GM12872 (cell line): ENCODE results near the gene REPS2.

Experiments used
- TF ChIP-seq, protein P1 (sequence below): IDR thresholded peaks from 3 replicates; pipeline ENCODE4 v1.5.1; 2011; ENCODE audit warnings: low read depth, mild to moderate bottlenecking, low read length, moderate library complexity; ENCODE audit not compliant: insufficient read depth

The REPS2 gene

DNA sequence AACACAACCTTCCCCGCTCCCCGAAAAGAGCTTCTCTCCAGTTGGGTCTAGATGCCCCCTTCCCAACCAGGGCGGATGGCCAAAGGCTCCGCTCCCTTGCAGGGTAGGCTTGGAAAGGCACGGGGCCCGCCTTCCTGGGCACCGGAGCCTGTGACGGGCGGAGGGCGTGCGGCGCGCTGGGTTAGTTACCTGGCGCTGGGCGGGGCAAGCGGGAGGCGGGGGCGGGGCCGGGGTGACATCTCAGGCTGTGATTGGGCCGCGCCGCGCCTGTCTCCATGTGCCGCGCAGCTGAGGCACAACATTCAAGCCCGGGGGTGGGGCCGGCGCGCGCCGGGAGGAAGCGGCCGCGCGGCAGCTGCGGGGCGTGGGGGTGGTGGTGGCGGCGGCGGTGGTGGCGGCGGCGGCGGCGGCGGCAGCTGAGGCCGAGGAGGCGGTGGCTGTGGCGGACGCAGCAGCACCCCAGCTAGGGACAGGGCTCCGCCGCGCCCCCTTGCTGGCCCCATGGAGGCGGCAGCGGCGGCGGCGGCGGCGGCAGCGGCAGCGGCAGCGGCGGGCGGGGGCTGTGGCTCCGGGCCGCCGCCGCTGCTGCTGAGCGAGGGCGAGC, at the start of gene REPS2:
Gene REPS2 (plus strand): TSS at position 298 of the 604 bp plus-strand sequence. CDS start 204 bp downstream, at position 502.
- TF ChIP-seq, protein P1, sequence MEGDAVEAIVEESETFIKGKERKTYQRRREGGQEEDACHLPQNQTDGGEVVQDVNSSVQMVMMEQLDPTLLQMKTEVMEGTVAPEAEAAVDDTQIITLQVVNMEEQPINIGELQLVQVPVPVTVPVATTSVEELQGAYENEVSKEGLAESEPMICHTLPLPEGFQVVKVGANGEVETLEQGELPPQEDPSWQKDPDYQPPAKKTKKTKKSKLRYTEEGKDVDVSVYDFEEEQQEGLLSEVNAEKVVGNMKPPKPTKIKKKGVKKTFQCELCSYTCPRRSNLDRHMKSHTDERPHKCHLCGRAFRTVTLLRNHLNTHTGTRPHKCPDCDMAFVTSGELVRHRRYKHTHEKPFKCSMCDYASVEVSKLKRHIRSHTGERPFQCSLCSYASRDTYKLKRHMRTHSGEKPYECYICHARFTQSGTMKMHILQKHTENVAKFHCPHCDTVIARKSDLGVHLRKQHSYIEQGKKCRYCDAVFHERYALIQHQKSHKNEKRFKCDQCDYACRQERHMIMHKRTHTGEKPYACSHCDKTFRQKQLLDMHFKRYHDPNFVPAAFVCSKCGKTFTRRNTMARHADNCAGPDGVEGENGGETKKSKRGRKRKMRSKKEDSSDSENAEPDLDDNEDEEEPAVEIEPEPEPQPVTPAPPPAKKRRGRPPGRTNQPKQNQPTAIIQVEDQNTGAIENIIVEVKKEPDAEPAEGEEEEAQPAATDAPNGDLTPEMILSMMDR, result no peak

DNA sequence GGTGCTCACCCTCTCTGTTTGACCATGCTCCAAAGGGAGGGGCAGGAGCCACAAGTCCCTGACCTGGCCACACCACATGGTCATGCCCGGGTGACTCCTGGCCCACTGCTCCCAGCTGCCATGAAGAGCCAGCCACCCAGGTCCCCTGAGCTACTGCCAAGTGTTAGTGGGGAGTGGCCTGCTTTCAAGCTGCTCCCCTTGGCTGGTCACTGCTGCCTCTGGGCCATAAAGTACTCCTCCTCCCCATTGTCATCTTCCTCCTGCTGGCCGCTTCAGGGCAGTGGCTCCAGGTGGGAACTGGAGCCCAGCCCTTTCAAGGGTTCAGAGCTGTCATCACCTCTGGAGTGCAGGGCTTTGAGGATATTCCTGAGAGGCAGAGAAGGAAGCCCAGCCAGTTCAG, 49.0 kb upstream of the REPS2 start:
- TF ChIP-seq, protein P1, result no peak

DNA sequence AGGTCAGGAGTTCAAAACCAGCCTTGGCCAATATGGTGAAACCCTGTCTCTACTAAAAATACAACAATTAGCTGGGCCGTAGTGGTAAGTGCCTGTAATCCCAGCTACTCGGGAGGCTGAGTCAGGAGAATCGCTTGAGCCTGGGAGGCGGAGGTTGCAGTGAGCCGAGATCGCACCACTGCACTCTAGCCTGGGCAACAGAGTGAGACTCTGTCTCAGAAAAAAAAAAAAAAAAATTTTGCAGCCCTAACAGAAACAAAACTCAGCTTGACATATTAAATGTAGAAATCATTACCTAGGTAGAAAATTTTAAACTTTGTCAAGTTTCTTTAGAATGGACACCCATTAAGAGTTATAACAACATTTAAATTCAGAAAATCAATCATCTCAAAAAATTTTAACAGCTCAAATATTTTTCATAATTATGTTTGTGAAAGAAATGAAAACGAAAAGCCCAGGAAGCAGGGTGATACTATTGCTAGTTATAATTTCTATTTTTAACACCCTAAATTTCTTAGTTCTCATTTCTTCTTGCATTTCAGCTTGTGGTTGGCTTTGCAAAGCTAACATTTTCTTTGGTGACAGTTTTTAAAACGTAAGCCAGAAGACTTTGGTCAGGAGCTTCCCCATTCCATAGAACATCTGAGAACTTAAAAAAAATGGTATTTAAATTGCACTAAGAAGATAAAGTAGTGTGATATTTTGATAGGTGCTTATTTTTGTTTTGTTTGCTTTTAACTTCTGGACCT, 43.0 kb upstream of the REPS2 start:
- TF ChIP-seq, protein P1, result no peak

DNA sequence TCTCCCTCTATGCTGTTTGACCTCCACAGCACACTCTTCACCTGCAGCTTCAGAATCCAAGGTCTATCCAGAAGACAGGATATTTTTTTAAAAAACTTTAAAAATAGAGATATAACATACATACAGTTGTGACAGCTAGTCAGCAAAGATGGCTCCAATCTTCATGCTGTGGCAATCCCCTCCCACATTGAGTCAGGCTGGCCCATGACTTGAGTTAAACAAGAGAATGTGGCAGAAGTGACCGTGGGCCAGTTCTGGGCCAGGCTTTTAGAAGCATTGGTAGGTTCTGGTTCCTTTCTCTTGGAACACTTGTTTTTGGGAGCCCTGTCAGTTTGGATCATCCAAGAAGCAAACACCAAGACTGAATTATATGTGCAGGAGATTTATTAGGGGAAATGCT, 36.1 kb upstream of the REPS2 start:
- TF ChIP-seq, protein P1, result no peak

DNA sequence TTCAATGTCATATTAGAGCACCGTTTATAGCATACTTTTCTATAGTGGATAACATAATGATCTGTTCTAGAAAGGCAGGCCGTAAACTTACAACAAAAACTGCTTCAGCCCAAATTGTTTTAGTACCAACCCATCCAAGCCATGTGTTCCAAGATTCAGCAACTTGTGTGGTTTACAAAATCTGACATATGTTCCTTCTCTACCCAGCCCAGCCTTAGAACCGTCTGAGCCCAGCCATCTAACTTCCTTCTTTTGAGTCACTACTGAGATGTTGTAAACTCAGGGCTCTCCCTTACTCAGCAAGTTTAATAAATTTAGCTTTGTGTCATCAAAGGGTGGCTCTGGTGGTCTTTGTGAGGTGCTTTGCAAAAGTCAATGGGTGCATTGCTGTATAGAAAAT, 32.4 kb upstream of the REPS2 start:
- TF ChIP-seq, protein P1, result no peak

DNA sequence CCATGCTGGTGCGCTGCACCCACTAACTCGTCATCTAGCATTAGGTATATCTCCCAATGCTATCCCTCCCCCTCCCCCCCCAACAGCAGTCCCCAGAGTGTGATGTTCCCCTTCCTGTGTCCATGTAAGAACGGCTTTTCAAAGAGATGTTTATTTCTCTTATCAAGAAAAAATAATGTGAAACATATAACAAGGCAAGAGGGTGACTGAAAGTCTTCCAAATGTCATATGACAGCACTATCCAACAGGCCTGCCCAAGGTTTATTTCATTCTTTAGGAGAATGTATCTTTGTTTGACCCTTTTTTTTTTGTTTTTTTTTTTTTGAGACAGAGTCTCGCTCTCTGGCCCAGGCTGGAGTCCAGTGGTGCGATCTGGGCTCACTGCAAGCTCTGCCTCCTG, 29.9 kb upstream of the REPS2 start:
- TF ChIP-seq, protein P1, result no peak

DNA sequence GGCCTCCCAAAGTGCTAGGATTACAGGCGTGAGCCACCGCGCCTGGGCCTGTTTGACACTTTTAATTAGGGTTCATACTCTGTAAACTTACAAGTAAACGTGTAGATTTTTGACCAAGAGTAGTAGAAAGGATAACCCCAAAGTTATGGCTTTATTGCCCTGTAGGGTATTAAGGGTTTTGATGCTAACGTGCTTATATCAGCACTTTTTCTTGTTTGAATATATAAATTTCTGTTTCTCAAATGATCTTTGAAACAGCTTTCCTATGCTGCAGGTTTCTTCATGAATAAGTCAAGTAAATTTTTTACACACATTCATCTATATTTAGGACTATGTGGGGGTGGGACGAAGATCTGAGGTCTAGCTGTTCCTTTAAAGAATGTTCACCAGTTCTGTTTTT, 29.3 kb upstream of the REPS2 start:
- TF ChIP-seq, protein P1, result no peak
